ENCODE measurements around the gene MLXIP. TPM values are rescaled to one million over a fixed set of nuclear protein-coding genes. Genes with fewer than 3 reads are reported as not detected.

Gene MLXIP
- total and polyA plus RNA-seq, 2 of the 13 experiments (the other 11 are each of a cell fraction or from before 2014, with no cell fraction given) = 5.3 to 6.7 TPM

DNA sequence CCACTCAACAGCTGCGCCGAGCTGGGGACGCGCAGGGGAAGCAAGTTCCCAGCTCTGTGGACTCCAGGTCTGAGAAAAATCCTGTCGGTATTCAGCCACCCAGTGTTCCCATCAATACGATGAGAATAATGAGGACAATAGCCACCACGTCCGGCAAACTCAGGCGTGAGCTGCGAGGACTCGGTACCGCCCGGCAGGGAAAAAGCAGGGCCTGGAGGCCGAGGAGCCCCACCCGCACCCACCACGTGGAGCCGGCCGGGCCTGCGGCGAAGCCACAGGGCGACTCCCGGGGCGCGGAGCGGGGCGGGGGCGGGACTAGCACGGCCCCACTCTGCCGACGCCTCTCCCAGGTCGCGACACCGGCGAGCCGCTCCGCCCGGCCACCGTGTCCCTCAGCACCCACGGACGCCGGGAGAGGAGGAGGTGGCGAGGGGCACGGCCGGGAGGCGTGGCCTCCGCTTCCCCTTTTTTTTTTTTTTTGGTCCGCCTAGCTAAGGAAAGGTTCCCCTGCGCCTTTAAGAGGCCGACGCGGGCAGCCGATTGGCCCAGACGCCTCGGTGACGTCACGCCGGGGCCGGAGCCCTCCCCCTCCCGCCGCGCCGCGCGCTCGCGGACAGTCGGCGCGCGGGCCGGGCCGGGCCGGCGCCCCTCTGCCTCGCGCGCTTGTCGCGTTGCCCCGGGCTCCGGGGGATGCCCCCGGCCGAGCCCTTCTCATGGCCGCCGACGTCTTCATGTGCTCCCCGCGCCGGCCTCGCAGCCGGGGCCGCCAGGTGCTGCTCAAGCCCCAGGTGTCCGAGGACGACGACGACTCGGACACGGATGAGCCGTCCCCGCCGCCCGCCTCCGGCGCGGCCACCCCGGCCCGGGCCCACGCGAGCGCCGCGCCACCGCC, at the start of gene MLXIP (continued):
- TF ChIP-seq RORA (CRISPR knock-in tag; IDR thresholded peaks at IDR 0.05) (no peak), ZNF260 (CRISPR knock-in tag; IDR thresholded peaks at IDR 0.05; ENCODE audit: borderline replicate concordance, low read depth) (no peak), ZNF574 (CRISPR knock-in tag; IDR thresholded peaks at IDR 0.05) (peak; percentile 77), ZBTB43 (CRISPR knock-in tag; conservative IDR thresholded peaks at IDR 0.05) (peak; percentile 69; the same call in 1 of the 2 replicates), ZFP62 (CRISPR knock-in tag; IDR thresholded peaks at IDR 0.05) (no peak), FOXM1 (CRISPR knock-in tag; IDR thresholded peaks at IDR 0.05) (no peak), REST (IDR thresholded peaks at IDR 0.05; ENCODE audit: borderline replicate concordance in 1 of 2, low read depth in 1 of 2, low read length in 2 of 2) (no peak; a peak in 1 of 4 replicates), EP300 (IDR thresholded peaks at IDR 0.05; ENCODE audit: low read depth in 2 of 2, low read length in 2 of 2) (no peak), EP300 (CRISPR knock-in tag; IDR thresholded peaks at IDR 0.05; ENCODE audit: borderline replicate concordance) (no peak), ZNF850 (CRISPR knock-in tag; conservative IDR thresholded peaks at IDR 0.05) (no peak), ZNF124 (CRISPR knock-in tag; IDR thresholded peaks at IDR 0.05) (no peak)
- TF ChIP-seq, protein P1, sequence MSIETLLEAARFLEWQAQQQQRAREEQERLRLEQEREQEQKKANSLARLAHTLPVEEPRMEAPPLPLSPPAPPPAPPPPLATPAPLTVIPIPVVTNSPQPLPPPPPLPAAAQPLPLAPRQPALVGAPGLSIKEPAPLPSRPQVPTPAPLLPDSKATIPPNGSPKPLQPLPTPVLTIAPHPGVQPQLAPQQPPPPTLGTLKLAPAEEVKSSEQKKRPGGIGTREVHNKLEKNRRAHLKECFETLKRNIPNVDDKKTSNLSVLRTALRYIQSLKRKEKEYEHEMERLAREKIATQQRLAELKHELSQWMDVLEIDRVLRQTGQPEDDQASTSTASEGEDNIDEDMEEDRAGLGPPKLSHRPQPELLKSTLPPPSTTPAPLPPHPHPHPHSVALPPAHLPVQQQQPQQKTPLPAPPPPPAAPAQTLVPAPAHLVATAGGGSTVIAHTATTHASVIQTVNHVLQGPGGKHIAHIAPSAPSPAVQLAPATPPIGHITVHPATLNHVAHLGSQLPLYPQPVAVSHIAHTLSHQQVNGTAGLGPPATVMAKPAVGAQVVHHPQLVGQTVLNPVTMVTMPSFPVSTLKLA (IDR thresholded peaks at IDR 0.05) = peak; percentile 23; the same call in 1 of the 2 replicates
- TF ChIP-seq, protein P2, sequence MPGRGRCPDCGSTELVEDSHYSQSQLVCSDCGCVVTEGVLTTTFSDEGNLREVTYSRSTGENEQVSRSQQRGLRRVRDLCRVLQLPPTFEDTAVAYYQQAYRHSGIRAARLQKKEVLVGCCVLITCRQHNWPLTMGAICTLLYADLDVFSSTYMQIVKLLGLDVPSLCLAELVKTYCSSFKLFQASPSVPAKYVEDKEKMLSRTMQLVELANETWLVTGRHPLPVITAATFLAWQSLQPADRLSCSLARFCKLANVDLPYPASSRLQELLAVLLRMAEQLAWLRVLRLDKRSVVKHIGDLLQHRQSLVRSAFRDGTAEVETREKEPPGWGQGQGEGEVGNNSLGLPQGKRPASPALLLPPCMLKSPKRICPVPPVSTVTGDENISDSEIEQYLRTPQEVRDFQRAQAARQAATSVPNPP (CRISPR knock-in tag; IDR thresholded peaks at IDR 0.05) = peak; percentile 80
